ENCODE data around the gene ZBTB49. TPM values are rescaled to one million over a fixed set of nuclear protein-coding genes. Genes with fewer than 3 reads are reported as not detected.
A peak's percentile ranks its signal among the peaks of the same experiment; 100 is the strongest.

Gene ZBTB49
- total and polyA plus RNA-seq, 2 of the 13 experiments (the other 11 are each of a cell fraction or from before 2014, with no cell fraction given), result 3.3 to 4.3 TPM

DNA sequence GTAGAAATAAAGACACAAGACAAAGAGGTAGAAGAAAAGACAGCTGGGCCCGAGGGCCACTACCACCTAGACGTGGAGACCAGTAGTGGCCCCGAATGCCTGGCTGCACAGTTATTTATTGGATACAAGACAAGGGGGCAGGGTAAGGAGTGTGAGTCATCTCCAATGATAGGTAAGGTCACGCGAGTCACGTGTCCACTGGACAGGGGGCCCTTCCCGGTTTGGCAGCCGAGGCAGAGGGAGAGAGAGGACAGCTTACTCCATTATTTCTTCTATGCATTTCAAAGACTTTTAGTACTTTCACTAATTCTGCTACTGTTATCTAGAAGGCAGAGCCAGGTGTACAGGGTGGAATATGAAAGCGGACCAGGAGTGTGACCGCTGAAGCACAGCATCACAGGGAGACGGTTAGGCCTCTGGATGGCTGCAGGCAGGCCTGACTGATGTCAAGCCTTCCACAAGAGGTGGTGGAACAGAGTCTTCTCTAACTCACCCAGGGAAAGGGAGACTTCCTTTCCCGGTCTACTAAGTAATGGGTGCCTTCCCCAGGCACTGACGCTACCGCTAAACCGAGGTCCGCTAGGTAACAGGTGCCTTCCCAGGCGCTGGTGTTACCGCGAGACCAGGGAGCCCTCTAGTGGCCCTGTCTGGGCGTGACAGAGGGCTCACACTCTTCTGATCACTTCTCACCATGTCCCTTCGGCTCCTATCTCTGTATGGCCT lies 44.9 kb downstream of the ZBTB49 start (continued):
- TF ChIP-seq, protein P1, sequence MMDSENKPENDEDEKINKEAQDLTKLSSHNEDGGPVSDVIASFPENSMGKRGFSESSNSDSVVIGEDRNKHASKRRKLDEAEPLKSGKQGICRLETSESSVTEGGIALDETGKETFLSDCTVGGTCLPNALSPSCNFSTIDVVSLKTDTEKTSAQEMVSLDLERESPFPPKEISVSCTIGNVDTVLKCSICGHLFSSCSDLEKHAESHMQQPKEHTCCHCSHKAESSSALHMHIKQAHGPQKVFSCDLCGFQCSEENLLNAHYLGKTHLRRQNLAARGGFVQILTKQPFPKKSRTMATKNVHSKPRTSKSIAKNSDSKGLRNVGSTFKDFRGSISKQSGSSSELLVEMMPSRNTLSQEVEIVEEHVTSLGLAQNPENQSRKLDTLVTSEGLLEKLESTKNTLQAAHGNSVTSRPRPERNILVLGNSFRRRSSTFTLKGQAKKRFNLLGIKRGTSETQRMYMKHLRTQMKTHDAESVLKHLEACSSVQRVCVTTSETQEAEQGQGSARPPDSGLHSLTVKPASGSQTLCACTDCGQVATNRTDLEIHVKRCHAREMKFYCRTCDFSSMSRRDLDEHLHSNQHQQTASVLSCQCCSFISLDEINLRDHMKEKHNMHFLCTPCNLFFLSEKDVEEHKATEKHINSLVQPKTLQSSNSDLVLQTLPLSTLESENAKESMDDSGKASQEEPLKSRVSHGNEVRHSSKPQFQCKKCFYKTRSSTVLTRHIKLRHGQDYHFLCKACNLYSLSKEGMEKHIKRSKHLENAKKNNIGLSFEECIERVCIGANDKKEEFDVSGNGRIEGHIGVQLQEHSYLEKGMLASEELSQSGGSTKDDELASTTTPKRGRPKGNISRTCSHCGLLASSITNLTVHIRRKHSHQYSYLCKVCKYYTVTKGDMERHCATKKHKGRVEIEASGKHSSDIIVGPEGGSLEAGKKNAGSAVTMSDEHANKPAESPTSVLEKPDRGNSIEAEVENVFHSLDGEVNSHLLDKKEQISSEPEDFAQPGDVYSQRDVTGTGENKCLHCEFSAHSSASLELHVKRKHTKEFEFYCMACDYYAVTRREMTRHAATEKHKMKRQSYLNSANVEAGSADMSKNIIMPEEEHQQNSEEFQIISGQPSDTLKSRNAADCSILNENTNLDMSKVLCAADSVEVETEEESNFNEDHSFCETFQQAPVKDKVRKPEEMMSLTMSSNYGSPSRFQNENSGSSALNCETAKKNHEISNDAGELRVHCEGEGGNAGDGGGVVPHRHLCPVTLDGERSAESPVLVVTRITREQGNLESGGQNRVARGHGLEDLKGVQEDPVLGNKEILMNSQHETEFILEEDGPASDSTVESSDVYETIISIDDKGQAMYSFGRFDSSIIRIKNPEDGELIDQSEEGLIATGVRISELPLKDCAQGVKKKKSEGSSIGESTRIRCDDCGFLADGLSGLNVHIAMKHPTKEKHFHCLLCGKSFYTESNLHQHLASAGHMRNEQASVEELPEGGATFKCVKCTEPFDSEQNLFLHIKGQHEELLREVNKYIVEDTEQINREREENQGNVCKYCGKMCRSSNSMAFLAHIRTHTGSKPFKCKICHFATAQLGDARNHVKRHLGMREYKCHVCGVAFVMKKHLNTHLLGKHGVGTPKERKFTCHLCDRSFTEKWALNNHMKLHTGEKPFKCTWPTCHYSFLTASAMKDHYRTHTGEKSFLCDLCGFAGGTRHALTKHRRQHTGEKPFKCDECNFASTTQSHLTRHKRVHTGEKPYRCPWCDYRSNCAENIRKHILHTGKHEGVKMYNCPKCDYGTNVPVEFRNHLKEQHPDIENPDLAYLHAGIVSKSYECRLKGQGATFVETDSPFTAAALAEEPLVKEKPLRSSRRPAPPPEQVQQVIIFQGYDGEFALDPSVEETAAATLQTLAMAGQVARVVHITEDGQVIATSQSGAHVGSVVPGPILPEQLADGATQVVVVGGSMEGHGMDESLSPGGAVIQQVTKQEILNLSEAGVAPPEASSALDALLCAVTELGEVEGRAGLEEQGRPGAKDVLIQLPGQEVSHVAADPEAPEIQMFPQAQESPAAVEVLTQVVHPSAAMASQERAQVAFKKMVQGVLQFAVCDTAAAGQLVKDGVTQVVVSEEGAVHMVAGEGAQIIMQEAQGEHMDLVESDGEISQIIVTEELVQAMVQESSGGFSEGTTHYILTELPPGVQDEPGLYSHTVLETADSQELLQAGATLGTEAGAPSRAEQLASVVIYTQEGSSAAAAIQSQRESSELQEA (CRISPR knock-in tag; IDR thresholded peaks at IDR 0.05; ENCODE audit: not compliant biosample characterization), result no peak
- TF ChIP-seq, protein P2, sequence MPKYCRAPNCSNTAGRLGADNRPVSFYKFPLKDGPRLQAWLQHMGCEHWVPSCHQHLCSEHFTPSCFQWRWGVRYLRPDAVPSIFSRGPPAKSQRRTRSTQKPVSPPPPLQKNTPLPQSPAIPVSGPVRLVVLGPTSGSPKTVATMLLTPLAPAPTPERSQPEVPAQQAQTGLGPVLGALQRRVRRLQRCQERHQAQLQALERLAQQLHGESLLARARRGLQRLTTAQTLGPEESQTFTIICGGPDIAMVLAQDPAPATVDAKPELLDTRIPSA (CRISPR knock-in tag; IDR thresholded peaks at IDR 0.05; ENCODE audit: borderline replicate concordance), result no peak
- peak; percentile 53; the same call in 1 of the 2 replicates for TF ChIP-seq BRCA1 (CRISPR knock-in tag; IDR thresholded peaks at IDR 0.05)
- TF ChIP-seq, protein P3, sequence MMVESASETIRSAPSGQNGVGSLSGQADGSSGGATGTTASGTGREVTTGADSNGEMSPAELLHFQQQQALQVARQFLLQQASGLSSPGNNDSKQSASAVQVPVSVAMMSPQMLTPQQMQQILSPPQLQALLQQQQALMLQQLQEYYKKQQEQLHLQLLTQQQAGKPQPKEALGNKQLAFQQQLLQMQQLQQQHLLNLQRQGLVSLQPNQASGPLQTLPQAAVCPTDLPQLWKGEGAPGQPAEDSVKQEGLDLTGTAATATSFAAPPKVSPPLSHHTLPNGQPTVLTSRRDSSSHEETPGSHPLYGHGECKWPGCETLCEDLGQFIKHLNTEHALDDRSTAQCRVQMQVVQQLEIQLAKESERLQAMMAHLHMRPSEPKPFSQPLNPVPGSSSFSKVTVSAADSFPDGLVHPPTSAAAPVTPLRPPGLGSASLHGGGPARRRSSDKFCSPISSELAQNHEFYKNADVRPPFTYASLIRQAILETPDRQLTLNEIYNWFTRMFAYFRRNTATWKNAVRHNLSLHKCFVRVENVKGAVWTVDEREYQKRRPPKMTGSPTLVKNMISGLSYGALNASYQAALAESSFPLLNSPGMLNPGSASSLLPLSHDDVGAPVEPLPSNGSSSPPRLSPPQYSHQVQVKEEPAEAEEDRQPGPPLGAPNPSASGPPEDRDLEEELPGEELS (CRISPR knock-in tag; IDR thresholded peaks at IDR 0.05), result no peak
- TF ChIP-seq ZNF234 (CRISPR knock-in tag; conservative IDR thresholded peaks at IDR 0.05), result no peak
- TF ChIP-seq, protein P4, sequence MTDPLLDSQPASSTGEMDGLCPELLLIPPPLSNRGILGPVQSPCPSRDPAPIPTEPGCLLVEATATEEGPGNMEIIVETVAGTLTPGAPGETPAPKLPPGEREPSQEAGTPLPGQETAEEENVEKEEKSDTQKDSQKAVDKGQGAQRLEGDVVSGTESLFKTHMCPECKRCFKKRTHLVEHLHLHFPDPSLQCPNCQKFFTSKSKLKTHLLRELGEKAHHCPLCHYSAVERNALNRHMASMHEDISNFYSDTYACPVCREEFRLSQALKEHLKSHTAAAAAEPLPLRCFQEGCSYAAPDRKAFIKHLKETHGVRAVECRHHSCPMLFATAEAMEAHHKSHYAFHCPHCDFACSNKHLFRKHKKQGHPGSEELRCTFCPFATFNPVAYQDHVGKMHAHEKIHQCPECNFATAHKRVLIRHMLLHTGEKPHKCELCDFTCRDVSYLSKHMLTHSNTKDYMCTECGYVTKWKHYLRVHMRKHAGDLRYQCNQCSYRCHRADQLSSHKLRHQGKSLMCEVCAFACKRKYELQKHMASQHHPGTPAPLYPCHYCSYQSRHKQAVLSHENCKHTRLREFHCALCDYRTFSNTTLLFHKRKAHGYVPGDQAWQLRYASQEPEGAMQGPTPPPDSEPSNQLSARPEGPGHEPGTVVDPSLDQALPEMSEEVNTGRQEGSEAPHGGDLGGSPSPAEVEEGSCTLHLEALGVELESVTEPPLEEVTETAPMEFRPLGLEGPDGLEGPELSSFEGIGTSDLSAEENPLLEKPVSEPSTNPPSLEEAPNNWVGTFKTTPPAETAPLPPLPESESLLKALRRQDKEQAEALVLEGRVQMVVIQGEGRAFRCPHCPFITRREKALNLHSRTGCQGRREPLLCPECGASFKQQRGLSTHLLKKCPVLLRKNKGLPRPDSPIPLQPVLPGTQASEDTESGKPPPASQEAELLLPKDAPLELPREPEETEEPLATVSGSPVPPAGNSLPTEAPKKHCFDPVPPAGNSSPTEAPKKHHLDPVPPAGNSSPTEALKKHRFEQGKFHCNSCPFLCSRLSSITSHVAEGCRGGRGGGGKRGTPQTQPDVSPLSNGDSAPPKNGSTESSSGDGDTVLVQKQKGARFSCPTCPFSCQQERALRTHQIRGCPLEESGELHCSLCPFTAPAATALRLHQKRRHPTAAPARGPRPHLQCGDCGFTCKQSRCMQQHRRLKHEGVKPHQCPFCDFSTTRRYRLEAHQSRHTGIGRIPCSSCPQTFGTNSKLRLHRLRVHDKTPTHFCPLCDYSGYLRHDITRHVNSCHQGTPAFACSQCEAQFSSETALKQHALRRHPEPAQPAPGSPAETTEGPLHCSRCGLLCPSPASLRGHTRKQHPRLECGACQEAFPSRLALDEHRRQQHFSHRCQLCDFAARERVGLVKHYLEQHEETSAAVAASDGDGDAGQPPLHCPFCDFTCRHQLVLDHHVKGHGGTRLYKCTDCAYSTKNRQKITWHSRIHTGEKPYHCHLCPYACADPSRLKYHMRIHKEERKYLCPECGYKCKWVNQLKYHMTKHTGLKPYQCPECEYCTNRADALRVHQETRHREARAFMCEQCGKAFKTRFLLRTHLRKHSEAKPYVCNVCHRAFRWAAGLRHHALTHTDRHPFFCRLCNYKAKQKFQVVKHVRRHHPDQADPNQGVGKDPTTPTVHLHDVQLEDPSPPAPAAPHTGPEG (CRISPR knock-in tag; IDR thresholded peaks at IDR 0.05), result no peak
- TF ChIP-seq REPIN1 (CRISPR knock-in tag; IDR thresholded peaks at IDR 0.05; ENCODE audit: borderline replicate concordance, low read depth), result 0 out of 2 replicates have a peak, but pooled peaks have one; percentile 42
- 0 out of 2 replicates have a peak, but pooled peaks have one; percentile 17 for TF ChIP-seq FOSL1 (CRISPR knock-in tag; IDR thresholded peaks at IDR 0.05; ENCODE audit: borderline replicate concordance)
